CD14-positive monocyte (primary cell): ENCODE data around the gene SLC37A1. TPM values are rescaled to one million over a fixed set of nuclear protein-coding genes. Genes with fewer than 3 reads are reported as not detected.

Experiments
- DNase-seq, 3 donors: peaks; one replicate each; pipeline ENCODE4 v3.0.0-alpha.2; 2011 to 2022
- H2AFZ ChIP-seq: 2 replicates; pipeline ENCODE4 v1.6.0; 2012; ENCODE audit warnings: mild to moderate bottlenecking, low read depth, low read length, inconsistent platforms; ENCODE audit not compliant: insufficient read depth, poor library complexity, severe bottlenecking
- H3K27ac ChIP-seq, 2 donors: 1 replicate in 1 of 2; 2 replicates in 1 of 2; pipeline ENCODE4 v1.5.1; 2012 to 2013; ENCODE audit warnings: low read length in 2 of 2, control low read depth in 1 of 2, inconsistent platforms in 1 of 2, low read depth in 1 of 2, mild to moderate bottlenecking in 1 of 2
- H3K27me3 ChIP-seq, 2 donors: one replicate each; pipeline versions ENCODE4 v1.6.0 to v1.6.1; 2011 to 2013; ENCODE audit warnings: low read length in 2 of 2; ENCODE audit not compliant: control insufficient read depth in 2 of 2, insufficient read depth in 2 of 2
- H3K36me3 ChIP-seq, 2 donors: replicated peaks in 1 of 2; 1 replicate in 1 of 2; 2 replicates in 1 of 2; pipeline versions ENCODE4 v1.5.1 to v1.6.1; 2012 to 2013; ENCODE audit warnings: low read length in 2 of 2, control low read depth in 1 of 2, inconsistent platforms in 1 of 2, mild to moderate bottlenecking in 1 of 2; ENCODE audit not compliant: insufficient read depth in 2 of 2, control insufficient read depth in 1 of 2
- H3K4me1 ChIP-seq, 2 donors: 1 replicate in 1 of 2; 2 replicates in 1 of 2; pipeline versions ENCODE4 v1.5.1 to v1.6.1; 2012 to 2013; ENCODE audit warnings: low read length in 2 of 2, control low read depth in 1 of 2, inconsistent platforms in 1 of 2, mild to moderate bottlenecking in 1 of 2, moderate library complexity in 1 of 2; ENCODE audit not compliant: insufficient read depth in 2 of 2, control insufficient read depth in 1 of 2
- H3K4me2 ChIP-seq: replicated peaks from 2 replicates; pipeline ENCODE3; 2012; ENCODE audit warnings: low read length, moderate library complexity, mild to moderate bottlenecking; ENCODE audit not compliant: poor library complexity, severe bottlenecking; ENCODE audit errors: extremely low read depth
- H3K4me3 ChIP-seq, 3 experiments: fragments of 200-600 bp in 1 of 3; sonication (generic) in 1 of 3; replicated peaks in 1 of 3; 1 replicate in 2 of 3; 2 replicates in 1 of 3; pipeline ENCODE4 v1.5.1; 2011 to 2013; ENCODE audit warnings: low read length in 3 of 3, mild to moderate bottlenecking in 3 of 3, control low read depth in 2 of 3, low read depth in 2 of 3, inconsistent platforms in 1 of 3, moderate library complexity in 1 of 3
- H3K79me2 ChIP-seq: 2 replicates; pipeline ENCODE4 v1.6.0; 2012; ENCODE audit warnings: mild to moderate bottlenecking, control low read depth, inconsistent platforms, low read length, moderate library complexity; ENCODE audit not compliant: insufficient read depth
- H3K9ac ChIP-seq: 2 replicates; pipeline ENCODE4 v1.6.0; 2017; ENCODE audit warnings: low read length, mild to moderate bottlenecking; ENCODE audit not compliant: insufficient read depth, poor library complexity, severe bottlenecking
- H3K9me3 ChIP-seq, 2 donors: replicated peaks in 1 of 2; 1 replicate in 1 of 2; 2 replicates in 1 of 2; pipeline versions ENCODE4 v1.5.1 to v1.6.1; 2012 to 2013; ENCODE audit warnings: low read length in 2 of 2, control low read depth in 1 of 2; ENCODE audit not compliant: control insufficient read depth in 1 of 2, insufficient read depth in 1 of 2
- H4K20me1 ChIP-seq: 2 replicates; pipeline ENCODE4 v1.6.0; 2012; ENCODE audit warnings: mild to moderate bottlenecking, low read length, control low read depth, moderate library complexity; ENCODE audit not compliant: insufficient read depth
- H3K27ac Mint-ChIP-seq, 7 donors: one replicate each; pipeline ENCODE4 v1.8.0; 2020; ENCODE audit warnings: mild to moderate bottlenecking in 7 of 7, mixed read lengths in 7 of 7, moderate library complexity in 6 of 7, inconsistent platforms in 2 of 7
- H3K27me3 Mint-ChIP-seq, 3 donors: one replicate each; pipeline ENCODE4 v1.8.0; 2021 to 2022; ENCODE audit warnings: low read depth in 3 of 3, mild to moderate bottlenecking in 3 of 3, mixed read lengths in 3 of 3, moderate library complexity in 3 of 3, inconsistent platforms in 1 of 3
- H3K36me3 Mint-ChIP-seq, 2 donors: one replicate each; pipeline ENCODE4 v1.8.0; 2020; ENCODE audit warnings: mixed read lengths in 2 of 2, inconsistent platforms in 1 of 2, mild to moderate bottlenecking in 1 of 2
- H3K4me1 Mint-ChIP-seq: one replicate; pipeline ENCODE4 v1.8.0; 2020; ENCODE audit warnings: mild to moderate bottlenecking, mixed read lengths
- H3K4me3 Mint-ChIP-seq, 2 donors: one replicate each; pipeline ENCODE4 v1.8.0; 2020; ENCODE audit warnings: mild to moderate bottlenecking in 2 of 2, mixed read lengths in 2 of 2, moderate library complexity in 1 of 2
- H3K9me3 Mint-ChIP-seq, 7 donors: one replicate each; pipeline ENCODE4 v1.8.0; 2020 to 2022; ENCODE audit warnings: mixed read lengths in 7 of 7, mild to moderate bottlenecking in 6 of 7, moderate library complexity in 6 of 7, inconsistent platforms in 2 of 7
- WGBS: methylation state at CpG from one replicate; pipeline ENCODE4 v1.1.5; 2013; ENCODE audit warnings: missing lambda C conversion rate; ENCODE audit not compliant: insufficient coverage; 5-methylcytosine and 5-hydroxymethylcytosine counted together
- intact Hi-C, 2 donors: fragments of 100-400 bp; cut with micrococcal nuclease; formaldehyde crosslinking; loops; one replicate each; pipeline versions ENCODE4 v1.15.0 to v1.15.1; 2023
- polyA plus RNA-seq, 3 donors: library from polyadenylated mRNA; depleted of rRNA in 1 of 3; unstranded in 2 of 3; stranded (reverse) in 1 of 3; fragments of 300-500 nt in 2 of 3; fragments of >200 nt in 1 of 3; fragmentation: Illumina TruSeq in 2 of 3; gene quantifications; 1 replicate in 2 of 3; 2 replicates in 1 of 3; pipeline ENCODE4 v1.2.3, GENCODE V29; 2012 to 2021
- TF ChIP-seq, protein P1 (sequence below): fragments of 200-600 bp; IDR thresholded peaks from one replicate; pipeline ENCODE4 v1.8.0; 2022; ENCODE audit warnings: antibody characterized with exemption, mild to moderate bottlenecking

SLC37A1 gene
- polyA plus RNA-seq, 3 donors, result 2.7 to 12.4 (median 4.3) TPM

DNA sequence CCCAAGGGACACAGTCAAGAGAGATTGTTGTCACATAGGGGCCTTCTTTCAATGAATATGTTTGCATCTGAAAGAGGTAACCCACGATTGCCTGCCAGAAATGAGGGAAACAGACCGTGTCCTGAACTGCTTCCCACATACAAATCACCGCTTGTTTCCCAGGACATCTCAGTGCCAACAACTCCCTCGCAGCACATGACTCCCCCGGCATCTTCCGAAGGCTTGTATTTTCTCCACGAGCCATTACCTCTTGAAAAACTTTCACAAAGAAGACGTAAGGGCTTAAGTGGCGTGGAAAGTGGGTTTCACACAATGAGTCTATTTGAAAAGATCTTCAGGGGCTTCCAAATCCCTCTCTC lies 108.1 kb downstream of the SLC37A1 start:
- intact Hi-C loops, result no loop called here
- Histone ChIP-seq H4K20me1 (no peaks in the 10 kb centered on the region), H3K36me3 (no peaks in the 10 kb centered on the region), H3K27ac (no peak overlapping the region), H3K27me3 (peaks cover 0 to 1% of the 10 kb centered on the region in 2 donors), H3K4me3 (no peak overlapping the region), H3K9me3 (no peaks in the 10 kb centered on the region), H3K4me2 (no peak overlapping the region), H3K4me1 (no peaks in the 10 kb centered on the region), H2AFZ (no peak overlapping the region), H3K9ac (no peak overlapping the region), H3K79me2 (no peaks in the 10 kb centered on the region)
- H3K27ac Mint-ChIP-seq, result no peak overlapping the region
- TF ChIP-seq, protein P1, sequence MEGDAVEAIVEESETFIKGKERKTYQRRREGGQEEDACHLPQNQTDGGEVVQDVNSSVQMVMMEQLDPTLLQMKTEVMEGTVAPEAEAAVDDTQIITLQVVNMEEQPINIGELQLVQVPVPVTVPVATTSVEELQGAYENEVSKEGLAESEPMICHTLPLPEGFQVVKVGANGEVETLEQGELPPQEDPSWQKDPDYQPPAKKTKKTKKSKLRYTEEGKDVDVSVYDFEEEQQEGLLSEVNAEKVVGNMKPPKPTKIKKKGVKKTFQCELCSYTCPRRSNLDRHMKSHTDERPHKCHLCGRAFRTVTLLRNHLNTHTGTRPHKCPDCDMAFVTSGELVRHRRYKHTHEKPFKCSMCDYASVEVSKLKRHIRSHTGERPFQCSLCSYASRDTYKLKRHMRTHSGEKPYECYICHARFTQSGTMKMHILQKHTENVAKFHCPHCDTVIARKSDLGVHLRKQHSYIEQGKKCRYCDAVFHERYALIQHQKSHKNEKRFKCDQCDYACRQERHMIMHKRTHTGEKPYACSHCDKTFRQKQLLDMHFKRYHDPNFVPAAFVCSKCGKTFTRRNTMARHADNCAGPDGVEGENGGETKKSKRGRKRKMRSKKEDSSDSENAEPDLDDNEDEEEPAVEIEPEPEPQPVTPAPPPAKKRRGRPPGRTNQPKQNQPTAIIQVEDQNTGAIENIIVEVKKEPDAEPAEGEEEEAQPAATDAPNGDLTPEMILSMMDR, result no peak
- no peaks in the 10 kb centered on the region for H3K4me1 Mint-ChIP-seq
- no peaks in the 10 kb centered on the region for H3K9me3 Mint-ChIP-seq
- WGBS, result 98% methylated on average over 8 of the region's 9 CpGs
- no peak for DNase-seq
- H3K36me3 Mint-ChIP-seq, result no peaks in the 10 kb centered on the region
- H3K27me3 Mint-ChIP-seq, result peaks cover 2 to 13% (median 9%) of the 10 kb centered on the region in 3 donors
- H3K4me3 Mint-ChIP-seq, result no peak overlapping the region

GRCh38 chr21:42622284-42622683 lies 108.6 kb downstream of the SLC37A1 start:
- intact Hi-C loops, result no loop called here
- no peaks in the 10 kb centered on the region for H3K9me3 ChIP-seq
- no peak overlapping the region for H3K4me3 Mint-ChIP-seq
- H3K4me1 ChIP-seq, result no peaks in the 10 kb centered on the region
- H3K9ac ChIP-seq, result no peak overlapping the region
- H3K4me1 Mint-ChIP-seq, result no peaks in the 10 kb centered on the region
- no peak overlapping the region for H3K27ac ChIP-seq
- H3K27ac Mint-ChIP-seq, result no peak overlapping the region
- no peaks in the 10 kb centered on the region for H3K79me2 ChIP-seq
- no peaks in the 10 kb centered on the region for H3K36me3 Mint-ChIP-seq
- no peaks in the 10 kb centered on the region for H4K20me1 ChIP-seq
- no peaks in the 10 kb centered on the region for H3K9me3 Mint-ChIP-seq
- TF ChIP-seq, protein P1, result no peak
- no peak overlapping the region for H3K4me2 ChIP-seq
- H3K27me3 ChIP-seq, result no peaks in the 10 kb centered on the region
- WGBS, result 100% methylated on average over 4 of the region's 7 CpGs
- peaks cover 2 to 13% (median 9%) of the 10 kb centered on the region in 3 donors for H3K27me3 Mint-ChIP-seq
- no peak overlapping the region for H2AFZ ChIP-seq
- no peak overlapping the region for H3K4me3 ChIP-seq
- H3K36me3 ChIP-seq, result no peaks in the 10 kb centered on the region
- no peak for DNase-seq
